H1 (cell line): Measurements from ENCODE around the gene SYNPO. TPM values are rescaled to one million over a fixed set of nuclear protein-coding genes. Genes with fewer than 3 reads are reported as not detected.

Experiments
- BRCA1 ChIP-seq: IDR thresholded peaks from 2 replicates; pipeline ENCODE4 v1.6.1; 2012; ENCODE audit warnings: low read depth, low read length, improper control_type of control experiment
- CBX5 ChIP-seq: fragments of 300-800, 300-1000 bp; sonication (generic); IDR thresholded peaks from 2 replicates; pipeline ENCODE4 v1.7.1; 2016; ENCODE audit warnings: antibody characterized with exemption, low read length, low read depth
- CEBPB ChIP-seq: IDR thresholded peaks from 2 replicates; pipeline ENCODE4 v1.6.1; 2012; ENCODE audit warnings: low read depth, low read length
- CHD1 ChIP-seq: IDR thresholded peaks from 2 replicates; pipeline ENCODE4 v1.6.1; 2012; ENCODE audit warnings: low read depth, low read length, improper control_type of control experiment
- EGR1 ChIP-seq: IDR thresholded peaks from 2 replicates; pipeline ENCODE4 v1.6.1; 2011; ENCODE audit warnings: low read depth, low read length, borderline replicate concordance
- EZH2 ChIP-seq: fragments of 200-600 bp; sonication (generic); IDR thresholded peaks from 2 replicates; pipeline ENCODE4 v1.7.1; 2012; ENCODE audit warnings: low read depth, mild to moderate bottlenecking, moderate library complexity, low read length, inconsistent platforms; ENCODE audit not compliant: severe bottlenecking
- FOSL1 ChIP-seq: IDR thresholded peaks from 2 replicates; pipeline ENCODE4 v1.6.1; 2011; ENCODE audit warnings: mild to moderate bottlenecking, low read depth, low read length, moderate library complexity; ENCODE audit not compliant: insufficient read depth
- GABPA ChIP-seq: IDR thresholded peaks from 2 replicates; pipeline ENCODE4 v1.6.1; 2011; ENCODE audit warnings: mild to moderate bottlenecking, low read length, moderate library complexity, borderline replicate concordance; ENCODE audit not compliant: insufficient read depth
- HDAC6 ChIP-seq: IDR thresholded peaks from one replicate; pipeline ENCODE4 v1.7.1; 2012; ENCODE audit warnings: low read depth, mild to moderate bottlenecking, inconsistent platforms, low read length, moderate library complexity
- KDM1A ChIP-seq: fragments of 200-600, 300-600 bp; sonication (generic); IDR thresholded peaks from 2 replicates; pipeline ENCODE4 v1.7.1; 2016; ENCODE audit warnings: mild to moderate bottlenecking, low read length, borderline replicate concordance
- MAFK ChIP-seq: IDR thresholded peaks from 2 replicates; pipeline ENCODE4 v1.6.1; 2012; ENCODE audit warnings: low read depth, mild to moderate bottlenecking, improper control_type of control experiment, low read length
- RAD21 ChIP-seq, 2 experiments: IDR thresholded peaks in 1 of 2; conservative IDR thresholded peaks in 1 of 2; 2 replicates each; pipeline ENCODE4 v1.6.1; 2011; ENCODE audit warnings: low read depth in 2 of 2, low read length in 2 of 2, improper control_type of control experiment in 1 of 2, inconsistent platforms in 1 of 2, mild to moderate bottlenecking in 1 of 2, moderate library complexity in 1 of 2
- RFX5 ChIP-seq: IDR thresholded peaks from 2 replicates; pipeline ENCODE4 v1.6.1; 2011; ENCODE audit warnings: low read depth, low read length, improper control_type of control experiment, borderline replicate concordance
- RNF2 ChIP-seq: fragments of 200-900, 300-1000 bp; sonication (generic); IDR thresholded peaks from 2 replicates; pipeline ENCODE4 v1.7.1; 2016; ENCODE audit warnings: borderline replicate concordance, low read depth, mild to moderate bottlenecking, antibody characterized with exemption, low read length; ENCODE audit not compliant: poor library complexity, severe bottlenecking; ENCODE audit errors: missing control alignments
- SAP30 ChIP-seq: fragments of 300-600 bp; sonication (generic); IDR thresholded peaks from 2 replicates; pipeline ENCODE4 v1.7.1; 2012; ENCODE audit warnings: low read length, moderate library complexity, mild to moderate bottlenecking, inconsistent platforms; ENCODE audit not compliant: insufficient read depth, insufficient replicate concordance
- SIN3A ChIP-seq, 2 experiments: IDR thresholded peaks in 1 of 2; conservative IDR thresholded peaks in 1 of 2; 2 replicates each; pipeline ENCODE4 v1.6.1; 2011 to 2012; ENCODE audit warnings: low read length in 2 of 2, improper control_type of control experiment in 1 of 2, low read depth in 1 of 2, mild to moderate bottlenecking in 1 of 2
- SP1 ChIP-seq: IDR thresholded peaks from 2 replicates; pipeline ENCODE4 v1.6.1; 2011; ENCODE audit warnings: low read depth, low read length
- SP2 ChIP-seq: IDR thresholded peaks from 2 replicates; pipeline ENCODE4 v1.6.1; 2012; ENCODE audit warnings: mild to moderate bottlenecking, low read length, inconsistent platforms
- TAF1 ChIP-seq: IDR thresholded peaks from 2 replicates; pipeline ENCODE4 v1.6.1; 2011; ENCODE audit warnings: mild to moderate bottlenecking, low read depth, low read length
- TAF7 ChIP-seq: optimal IDR thresholded peaks from 2 replicates; pipeline ENCODE3; 2011; ENCODE audit warnings: low read depth, mild to moderate bottlenecking, inconsistent platforms, low read length, moderate library complexity, borderline replicate concordance
- YY1 ChIP-seq: IDR thresholded peaks from 2 replicates; pipeline ENCODE4 v1.6.1; 2011; ENCODE audit warnings: low read depth, mild to moderate bottlenecking, low read length
- polyA plus RNA-seq, 7 experiments: library from polyadenylated mRNA; depleted of rRNA in 3 of 7; stranded (reverse) in 5 of 7; unstranded in 2 of 7; fragments of >200 nt in 5 of 7; fragments of 200-250 nt in 2 of 7; gene quantifications; 1 replicate in 5 of 7; 2 replicates in 1 of 7; 4 replicates in 1 of 7; pipeline versions ENCODE4 v1.2.1 to v1.2.3, GENCODE V29; 2011 to 2013; ENCODE audit warnings: missing spikeins in 2 of 7, mixed read lengths in 2 of 7
- total RNA-seq: library from RNA; stranded (reverse); fragmentation: NEBNext Ultra II Directional; extraction: Animal tissue kit (Norgen Biotek cat#: 25700); gene quantifications from 2 replicates; pipeline ENCODE4 v1.2.1, GENCODE V29; 2021
- TF ChIP-seq, protein P1 (sequence below): IDR thresholded peaks from 2 replicates; pipeline ENCODE4 v1.6.1; 2011; ENCODE audit warnings: low read length, improper control_type of control experiment

Gene SYNPO
- total and polyA plus RNA-seq, 2 of the 8 experiments (the other 6 are each of a cell fraction or from before 2014, with no cell fraction given) = 2.3 TPM

DNA sequence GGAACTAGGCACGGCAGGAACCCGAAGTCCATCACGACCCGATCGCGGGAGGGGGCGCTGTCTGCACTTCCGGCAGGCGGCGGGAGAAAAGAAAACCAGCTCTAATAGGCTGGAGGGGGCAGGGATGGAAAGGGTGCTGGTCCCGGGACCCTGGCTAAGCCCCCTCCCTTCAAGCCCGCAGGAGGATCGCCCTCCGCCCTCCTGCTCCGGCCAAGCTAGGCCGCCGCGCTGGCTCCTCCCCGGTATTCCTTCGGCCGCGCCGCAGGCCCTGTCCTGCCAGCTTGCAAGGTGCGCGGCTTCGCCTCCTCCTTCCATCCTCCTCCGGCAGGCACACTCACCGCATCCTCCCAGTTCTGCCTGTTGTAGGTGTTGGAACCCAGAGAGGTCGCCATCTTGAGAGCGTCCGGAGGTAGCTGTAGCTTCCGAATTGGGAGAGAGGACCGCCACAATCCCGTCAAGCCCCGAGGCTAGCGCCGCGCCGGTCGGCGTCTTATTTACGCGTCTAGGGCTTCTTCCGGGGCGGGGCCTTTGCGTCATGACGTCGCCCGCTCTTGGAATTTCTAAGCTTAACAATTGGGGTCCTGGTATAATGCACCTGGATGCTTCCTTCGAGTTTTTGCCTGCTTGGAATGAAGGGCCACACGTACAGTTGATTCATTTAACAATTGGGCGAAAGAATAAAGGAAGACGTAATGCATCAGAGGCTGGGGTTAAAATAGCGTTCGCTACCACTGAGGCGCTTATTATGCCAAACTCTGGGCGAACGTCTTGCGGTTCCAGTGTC is 60.3 kb downstream of the SYNPO start, which contains the start of gene RBM22 (continued):
- TF ChIP-seq RNF2 (no peak), RAD21 (IDR thresholded peaks at IDR 0.05 in 1 of 2, conservative IDR thresholded peaks at IDR 0.05 in 1 of 2; ENCODE audit: low read depth in 2 of 2, low read length in 2 of 2) (no peak; a peak in 1 of 4 replicates), SP2 (no peak), BRCA1 (no peak), HDAC6 (no peak), RFX5 (no peak), CBX5 (no peak), TAF7 (peak; percentile 67), GABPA (peak; percentile 16; the same call in 1 of the 2 replicates), FOSL1 (no peak), CHD1 (no peak), KDM1A (no peak), YY1 (peak; percentile 92), SP1 (peak; percentile 81), SAP30 (no peak), EZH2 (no peak), TAF1 (peak; percentile 93), SIN3A (conservative IDR thresholded peaks at IDR 0.05 in 1 of 2, IDR thresholded peaks at IDR 0.05 in 1 of 2; ENCODE audit: low read depth in 1 of 2, low read length in 2 of 2) (peak in 1 of 2 experiments; percentile 76; a peak in 2 of 4 replicates), CEBPB (no peak), EGR1 (no peak), MAFK (no peak)
- TF ChIP-seq, protein P1, sequence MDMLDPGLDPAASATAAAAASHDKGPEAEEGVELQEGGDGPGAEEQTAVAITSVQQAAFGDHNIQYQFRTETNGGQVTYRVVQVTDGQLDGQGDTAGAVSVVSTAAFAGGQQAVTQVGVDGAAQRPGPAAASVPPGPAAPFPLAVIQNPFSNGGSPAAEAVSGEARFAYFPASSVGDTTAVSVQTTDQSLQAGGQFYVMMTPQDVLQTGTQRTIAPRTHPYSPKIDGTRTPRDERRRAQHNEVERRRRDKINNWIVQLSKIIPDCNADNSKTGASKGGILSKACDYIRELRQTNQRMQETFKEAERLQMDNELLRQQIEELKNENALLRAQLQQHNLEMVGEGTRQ = no peak
